H1 (cell line): ENCODE data around the gene OR4L1. TPM values are rescaled to one million over a fixed set of nuclear protein-coding genes. Genes with fewer than 3 reads are reported as not detected.

ENCODE experiments used
- CTCF ChIA-PET: fragments of 300-600 bp; sonication (Branson Sonifier 250); formaldehyde crosslinking; loops from one replicate; lab custom pipeline; 2021; ENCODE audit not compliant: partially characterized antibody; lab: Charles Lee
- POLR2A ChIA-PET: fragments of 300-600 bp; sonication (Branson Sonifier 250); formaldehyde crosslinking; loops from one replicate; lab custom pipeline; 2021; ENCODE audit warnings: inconsistent platforms; ENCODE audit not compliant: partially characterized antibody; lab: Charles Lee
- DNase-seq, 2 experiments: peaks; one replicate each; pipeline versions ENCODE4 v3.0.0 to v3.0.0-alpha.2; 2010 to 2022; ENCODE audit warnings: low spot score in 2 of 2, low read depth in 1 of 2, mixed read lengths in 1 of 2
- FAIRE-seq: peaks from 2 replicates; lab custom pipeline; 2011; peaks lifted over from hg19 to GRCh38; lab: Jason Lieb, UNC
- H2AFZ ChIP-seq: 2 replicates; pipeline ENCODE4 v1.8.1; 2012; ENCODE audit warnings: low read length, inconsistent platforms
- H2AK5ac ChIP-seq: 2 replicates; pipeline ENCODE4 v1.6.1; 2013; ENCODE audit warnings: low read depth, low read length
- H2BK120ac ChIP-seq: replicated peaks from 2 replicates; pipeline ENCODE3; 2013; ENCODE audit warnings: low read depth, low read length, inconsistent platforms
- H2BK12ac ChIP-seq: 2 replicates; pipeline ENCODE4 v1.6.1; 2013; ENCODE audit warnings: low read depth, low read length
- H2BK15ac ChIP-seq: 2 replicates; pipeline ENCODE4 v1.6.1; 2013; ENCODE audit warnings: low read length
- H2BK20ac ChIP-seq: 2 replicates; pipeline ENCODE4 v1.6.1; 2013; ENCODE audit warnings: low read length
- H2BK5ac ChIP-seq: 2 replicates; pipeline ENCODE4 v1.6.1; 2013; ENCODE audit warnings: low read depth, low read length
- H3K14ac ChIP-seq: 2 replicates; pipeline ENCODE4 v1.6.1; 2013; ENCODE audit warnings: inconsistent platforms; ENCODE audit not compliant: insufficient read length
- H3K18ac ChIP-seq: 2 replicates; pipeline ENCODE4 v1.6.1; 2013; ENCODE audit warnings: low read length; ENCODE audit errors: extremely low read depth
- H3K23ac ChIP-seq: 2 replicates; pipeline ENCODE4 v1.6.1; 2013; ENCODE audit warnings: inconsistent platforms; ENCODE audit not compliant: insufficient read length
- H3K23me2 ChIP-seq: 2 replicates; pipeline ENCODE4 v1.6.1; 2013; ENCODE audit warnings: low read depth, low read length
- H3K27ac ChIP-seq: 2 replicates; pipeline ENCODE4 v1.6.1; 2011; ENCODE audit warnings: low read depth, low read length, inconsistent platforms
- H3K27me3 ChIP-seq, 4 experiments: replicated peaks in 1 of 4; 1 replicate in 1 of 4; 2 replicates in 3 of 4; pipeline versions ENCODE4 v1.6.1 to v1.8.1; 2011 to 2013; ENCODE audit warnings: low read length in 3 of 4, mild to moderate bottlenecking in 3 of 4, inconsistent platforms in 2 of 4, mixed read lengths in 2 of 4, moderate library complexity in 1 of 4; ENCODE audit not compliant: control insufficient read depth in 3 of 4, insufficient read depth in 3 of 4; ENCODE audit errors: extremely low read depth in 1 of 4
- H3K36me3 ChIP-seq, 4 experiments: 2 replicates each; pipeline versions ENCODE4 v1.6.1 to v1.8.1; 2011 to 2013; ENCODE audit warnings: mild to moderate bottlenecking in 4 of 4, low read length in 3 of 4, moderate library complexity in 2 of 4, control low read depth in 1 of 4, inconsistent platforms in 1 of 4; ENCODE audit not compliant: insufficient read depth in 4 of 4, control insufficient read depth in 2 of 4
- H3K4ac ChIP-seq: replicated peaks from 2 replicates; pipeline ENCODE3; 2013; ENCODE audit warnings: low read length, low read depth, mixed read lengths, inconsistent platforms; ENCODE audit not compliant: insufficient read length
- H3K4me1 ChIP-seq, 4 experiments: replicated peaks in 1 of 4; 1 replicate in 1 of 4; 2 replicates in 3 of 4; pipeline versions ENCODE4 v1.6.1 to v1.8.1; 2011 to 2013; ENCODE audit warnings: low read length in 3 of 4, inconsistent platforms in 2 of 4, mixed read lengths in 1 of 4; ENCODE audit not compliant: insufficient read depth in 4 of 4, control insufficient read depth in 3 of 4
- H3K4me2 ChIP-seq, 2 experiments: 2 replicates each; pipeline versions ENCODE4 v1.6.1 to v1.8.1; 2011 to 2013; ENCODE audit warnings: low read depth in 2 of 2, low read length in 2 of 2, control low read depth in 1 of 2, inconsistent platforms in 1 of 2, mild to moderate bottlenecking in 1 of 2; ENCODE audit not compliant: insufficient read depth in 1 of 2
- H3K4me3 ChIP-seq, 4 experiments: fragments of 200-600, 300-600 bp in 1 of 4; sonication (generic), shearing (Covaris generic), sonication (Bioruptor Twin) in 1 of 4; 2 replicates each; pipeline versions ENCODE4 v1.5.1 to v1.8.1; 2011 to 2016; ENCODE audit warnings: low read length in 4 of 4, low read depth in 3 of 4, control low read depth in 2 of 4, inconsistent platforms in 2 of 4, mild to moderate bottlenecking in 2 of 4, mixed read lengths in 1 of 4, moderate library complexity in 1 of 4; ENCODE audit not compliant: insufficient read depth in 2 of 4; ENCODE audit errors: extremely low read depth in 1 of 4
- H3K56ac ChIP-seq: replicated peaks from 2 replicates; pipeline ENCODE3; 2013; ENCODE audit warnings: low read depth, mild to moderate bottlenecking, mixed read lengths, low read length, inconsistent platforms; ENCODE audit not compliant: insufficient read length
- H3K79me1 ChIP-seq: 2 replicates; pipeline ENCODE4 v1.6.1; 2013; ENCODE audit warnings: low read depth, low read length, control low read depth
- H3K79me2 ChIP-seq, 2 experiments: 2 replicates each; pipeline versions ENCODE4 v1.6.1 to v1.8.1; 2012 to 2013; ENCODE audit warnings: low read length in 2 of 2, mild to moderate bottlenecking in 2 of 2, inconsistent platforms in 1 of 2; ENCODE audit not compliant: insufficient read depth in 2 of 2, control insufficient read depth in 1 of 2
- H3K9ac ChIP-seq, 4 experiments: replicated peaks in 1 of 4; 1 replicate in 1 of 4; 2 replicates in 3 of 4; pipeline versions ENCODE4 v1.6.1 to v1.8.1; 2011 to 2013; ENCODE audit warnings: low read depth in 3 of 4, low read length in 3 of 4, control low read depth in 2 of 4, mild to moderate bottlenecking in 2 of 4, moderate library complexity in 2 of 4, inconsistent platforms in 1 of 4; ENCODE audit errors: extremely low read depth in 1 of 4
- H3K9me3 ChIP-seq, 2 experiments: 2 replicates each; pipeline versions ENCODE4 v1.6.1 to v1.8.1; 2012 to 2013; ENCODE audit warnings: mild to moderate bottlenecking in 2 of 2, moderate library complexity in 2 of 2, control low read depth in 1 of 2, inconsistent platforms in 1 of 2, low read depth in 1 of 2, low read length in 1 of 2, mixed read lengths in 1 of 2; ENCODE audit not compliant: insufficient read depth in 2 of 2
- H4K20me1 ChIP-seq, 2 experiments: replicated peaks in 1 of 2; 2 replicates each; pipeline versions ENCODE3 to v1.8.1; 2011 to 2013; ENCODE audit warnings: inconsistent platforms in 2 of 2, low read length in 2 of 2, mild to moderate bottlenecking in 1 of 2; ENCODE audit not compliant: insufficient read depth in 2 of 2, control insufficient read depth in 1 of 2
- H4K5ac ChIP-seq: 2 replicates; pipeline ENCODE4 v1.6.1; 2013; ENCODE audit warnings: low read length, low read depth, mixed read lengths, inconsistent platforms; ENCODE audit not compliant: insufficient read length
- H4K8ac ChIP-seq: 2 replicates; pipeline ENCODE4 v1.8.0; 2013; ENCODE audit warnings: mild to moderate bottlenecking, moderate library complexity, low read length, inconsistent platforms; ENCODE audit not compliant: insufficient read depth; ENCODE audit errors: extremely low read depth
- H4K91ac ChIP-seq: replicated peaks from 2 replicates; pipeline ENCODE3; 2013; ENCODE audit warnings: low read length, mixed read lengths, inconsistent platforms; ENCODE audit not compliant: insufficient read length
- ASH2L ChIP-seq: fragments of 200-600, 300-600 bp; sonication (generic); IDR thresholded peaks from one replicate; pipeline ENCODE4 v1.7.1; 2017; ENCODE audit warnings: low read length
- BACH1 ChIP-seq: IDR thresholded peaks from 2 replicates; pipeline ENCODE4 v1.6.1; 2012; ENCODE audit warnings: low read length, improper control_type of control experiment
- EZH2 ChIP-seq: fragments of 200-600 bp; sonication (generic); IDR thresholded peaks from 2 replicates; pipeline ENCODE4 v1.7.1; 2012; ENCODE audit warnings: low read depth, mild to moderate bottlenecking, moderate library complexity, low read length, inconsistent platforms; ENCODE audit not compliant: severe bottlenecking
- GABPA ChIP-seq: IDR thresholded peaks from 2 replicates; pipeline ENCODE4 v1.6.1; 2011; ENCODE audit warnings: mild to moderate bottlenecking, low read length, moderate library complexity, borderline replicate concordance; ENCODE audit not compliant: insufficient read depth
- HDAC2 ChIP-seq, 2 experiments: fragments of 300-600 bp in 1 of 2; sonication (generic) in 1 of 2; IDR thresholded peaks; 2 replicates each; pipeline ENCODE4 v1.6.1; 2011 to 2012; ENCODE audit warnings: low read depth in 2 of 2, low read length in 2 of 2, mild to moderate bottlenecking in 2 of 2, moderate library complexity in 2 of 2, borderline replicate concordance in 1 of 2, inconsistent platforms in 1 of 2
- NRF1 ChIP-seq: IDR thresholded peaks from 2 replicates; pipeline ENCODE4 v1.6.1; 2011; ENCODE audit warnings: mild to moderate bottlenecking, low read depth, low read length, improper control_type of control experiment
- PHF8 ChIP-seq: fragments of 200-600 bp; sonication (generic); conservative IDR thresholded peaks from 2 replicates; pipeline ENCODE4 v1.7.1; 2012; ENCODE audit warnings: low read depth, mild to moderate bottlenecking, inconsistent platforms, low read length, moderate library complexity
- RBBP5 ChIP-seq: IDR thresholded peaks from 2 replicates; pipeline ENCODE4 v1.7.1; 2012; ENCODE audit warnings: low read depth, mild to moderate bottlenecking, inconsistent platforms, low read length, moderate library complexity, borderline replicate concordance
- TAF1 ChIP-seq: IDR thresholded peaks from 2 replicates; pipeline ENCODE4 v1.6.1; 2011; ENCODE audit warnings: mild to moderate bottlenecking, low read depth, low read length
- TCF12 ChIP-seq: IDR thresholded peaks from 2 replicates; pipeline ENCODE4 v1.6.1; 2011; ENCODE audit warnings: low read depth, mild to moderate bottlenecking, low read length
- WGBS, 2 experiments: shearing (Covaris generic) in 1 of 2; methylation state at CpG; one replicate each; pipeline versions ENCODE4 v1.1.6 to v1.1.7; 2013 to 2015; ENCODE audit warnings: low lambda C conversion rate in 2 of 2, mixed read lengths in 2 of 2, inconsistent platforms in 1 of 2, low coverage in 1 of 2, missing lambda C conversion rate in 1 of 2; ENCODE audit not compliant: insufficient replicate concordance in 2 of 2, insufficient coverage in 1 of 2, insufficient read length in 1 of 2; ENCODE audit errors: extremely low coverage in 1 of 2, missing lambda C conversion rate in 1 of 2; 5-methylcytosine and 5-hydroxymethylcytosine counted together
- polyA plus RNA-seq, 7 experiments: library from polyadenylated mRNA; depleted of rRNA in 3 of 7; stranded (reverse) in 5 of 7; unstranded in 2 of 7; fragments of >200 nt in 5 of 7; fragments of 200-250 nt in 2 of 7; gene quantifications; 1 replicate in 5 of 7; 2 replicates in 1 of 7; 4 replicates in 1 of 7; pipeline versions ENCODE4 v1.2.1 to v1.2.3, GENCODE V29; 2011 to 2013; ENCODE audit warnings: missing spikeins in 2 of 7, mixed read lengths in 2 of 7
- total RNA-seq: library from RNA; stranded (reverse); fragmentation: NEBNext Ultra II Directional; extraction: Animal tissue kit (Norgen Biotek cat#: 25700); gene quantifications from 2 replicates; pipeline ENCODE4 v1.2.1, GENCODE V29; 2021

The OR4L1 gene
- total and polyA plus RNA-seq, 2 of the 8 experiments (the other 6 are each of a cell fraction or from before 2014, with no cell fraction given): not detected

GRCh38 chr14:20031058-20031457 lies 28.8 kb upstream of the OR4L1 start:
- Histone ChIP-seq H2AFZ (no peak overlapping the region), H4K91ac (no peak overlapping the region), H3K4ac (no peak overlapping the region), H3K14ac (no peak overlapping the region), H4K8ac (no peak overlapping the region), H2AK5ac (no peak overlapping the region), H2BK20ac (no peak overlapping the region), H3K27ac (no peak overlapping the region), H3K9ac (no peak overlapping the region), H2BK120ac (no peak overlapping the region), H2BK15ac (no peak overlapping the region), H4K20me1 (no peaks in the 10 kb centered on the region), H3K4me3 (no peak overlapping the region), H3K27me3 (no peaks in the 10 kb centered on the region), H3K23me2 (no peaks in the 10 kb centered on the region), H3K4me2 (no peak overlapping the region), H3K18ac (no peak overlapping the region), H2BK5ac (no peak overlapping the region), H3K56ac (no peak overlapping the region), H3K79me2 (no peaks in the 10 kb centered on the region), H3K9me3 (peaks cover 62 to 67% of the 10 kb centered on the region in 2 experiments), H3K4me1 (no peaks in the 10 kb centered on the region), H3K36me3 (no peaks in the 10 kb centered on the region; a peak in 1 of 8 replicates), H3K23ac (no peak overlapping the region), H4K5ac (no peak overlapping the region), H2BK12ac (no peak overlapping the region), H3K79me1 (no peaks in the 10 kb centered on the region)
- no peak for FAIRE-seq
- ChIA-PET CTCF (no interaction called here), POLR2A (no interaction called here)
- 72% methylated on average over 6 of the region's 6 CpGs; no CpG with 5 or more reads in 1 of the 2 experiments for WGBS, 2 experiments
- no peak for TF ChIP-seq ASH2L
- TF ChIP-seq HDAC2 (IDR thresholded peaks at IDR 0.05; ENCODE audit: borderline replicate concordance in 1 of 2, low read depth in 2 of 2, low read length in 2 of 2): no peak
- no peak for TF ChIP-seq PHF8
- TF ChIP-seq TAF1: no peak
- no peak for TF ChIP-seq BACH1
- no peak for TF ChIP-seq EZH2
- TF ChIP-seq NRF1: no peak
- TF ChIP-seq RBBP5: no peak
- TF ChIP-seq TCF12: no peak
- TF ChIP-seq GABPA: no peak
- DNase-seq: no peak
